ENCODE measurements around the gene ZKSCAN3.
"Not testable (repeated sequence)": the region's sequence is repeated elsewhere in the genome, so short reads cannot be mapped to it uniquely, and the experiment has no call there.

The ZKSCAN3 gene

GRCh38 chr6:28373925-28374324, 24.2 kb downstream of the ZKSCAN3 start:
- DNase-seq (ENCODE audit: low read depth in 2 of 2), result no peak

DNA sequence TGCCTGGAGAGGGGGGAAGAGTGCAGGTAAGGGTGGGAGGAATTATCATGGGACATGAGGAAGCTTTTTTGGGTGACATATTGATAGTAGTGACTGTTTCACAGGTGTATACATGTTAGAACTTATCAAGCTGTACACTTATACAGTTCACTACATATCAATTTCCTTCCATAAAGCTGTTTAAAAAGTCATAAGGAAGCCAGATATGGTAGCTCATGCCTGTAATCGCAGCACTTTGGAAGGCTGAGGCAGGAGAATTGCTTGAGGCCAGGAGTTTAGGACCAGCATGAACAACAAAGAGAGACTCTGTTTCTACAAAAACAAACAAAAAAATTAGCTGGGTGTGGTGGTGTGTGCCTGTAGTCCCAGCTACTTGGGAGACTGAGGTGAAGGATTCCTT, 28.1 kb downstream of the ZKSCAN3 start:
- no peak for DNase-seq (ENCODE audit: low read depth in 2 of 2)

GRCh38 chr6:28378644-28379043, 28.9 kb downstream of the ZKSCAN3 start:
- no peak for DNase-seq (ENCODE audit: low read depth in 2 of 2)

- DNase-seq (ENCODE audit: low read depth in 2 of 2), result no peak
Observed at GRCh38 chr6:28380381-28380780, 30.6 kb downstream of the ZKSCAN3 start.

DNA sequence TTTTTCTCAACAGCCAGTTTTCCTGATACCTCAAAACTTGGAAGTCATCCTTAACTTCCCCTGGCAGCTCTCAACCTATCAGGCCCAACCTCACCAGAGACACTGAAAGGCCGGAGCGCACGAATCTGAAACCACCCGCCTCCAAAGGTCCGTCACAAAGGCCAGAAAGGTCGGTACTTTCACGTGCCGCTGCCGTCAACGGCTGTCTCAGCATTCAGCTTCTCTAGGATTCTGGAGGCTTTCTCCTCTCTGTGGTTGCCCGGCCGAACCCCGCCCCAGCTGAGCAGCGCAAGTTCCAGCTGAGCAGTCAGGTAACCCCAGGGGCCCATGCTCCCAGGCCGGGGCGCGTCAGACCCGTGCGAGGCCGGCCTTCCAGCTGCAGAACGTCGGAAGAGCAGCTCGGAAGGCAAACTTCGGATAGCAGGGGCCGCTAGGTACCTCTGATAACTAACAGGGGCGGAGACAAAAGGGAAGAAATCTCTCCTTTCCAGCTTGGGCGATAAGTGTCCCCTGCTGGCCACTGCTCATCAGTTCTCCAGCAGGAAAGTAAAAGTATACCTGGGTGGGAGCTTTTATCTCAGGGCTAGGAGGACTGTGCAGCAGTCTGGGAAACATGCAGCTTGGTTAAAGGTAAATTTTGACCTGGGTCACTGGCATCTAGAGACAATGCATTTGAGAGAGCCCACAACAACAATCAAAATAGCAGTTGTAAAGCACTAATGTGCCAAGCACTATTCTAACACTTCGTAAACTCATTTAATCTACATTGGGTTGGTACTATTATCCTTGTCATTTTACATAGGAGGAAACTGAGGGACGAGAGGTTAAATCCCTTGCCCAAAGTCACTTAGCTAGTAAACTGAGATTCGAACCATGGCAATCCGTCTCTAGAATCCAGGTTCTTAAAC, 33.7 kb downstream of the ZKSCAN3 start:
- peak; percentile 7 to 28 for DNase-seq (ENCODE audit: low read depth in 2 of 2)

DNA sequence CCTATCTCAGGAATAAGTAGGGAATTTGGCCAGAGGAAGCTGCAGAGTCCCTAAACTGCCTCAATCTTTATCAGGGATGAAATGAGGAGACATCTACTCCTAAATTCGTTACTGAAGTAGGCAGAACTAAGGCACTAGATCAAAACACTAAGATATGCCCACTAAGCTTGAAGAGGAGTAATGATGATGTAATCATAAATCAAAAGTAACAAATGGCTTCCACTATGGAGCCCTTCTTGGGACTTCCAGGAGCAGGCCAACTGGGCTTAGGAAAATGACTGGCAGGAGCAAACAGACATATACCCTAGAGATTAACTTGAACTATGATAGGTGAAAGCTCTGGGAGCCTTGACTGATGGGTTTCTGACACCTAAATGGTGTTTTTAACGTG, 34.4 kb downstream of the ZKSCAN3 start:
- no peak for DNase-seq (ENCODE audit: low read depth in 2 of 2)

DNA sequence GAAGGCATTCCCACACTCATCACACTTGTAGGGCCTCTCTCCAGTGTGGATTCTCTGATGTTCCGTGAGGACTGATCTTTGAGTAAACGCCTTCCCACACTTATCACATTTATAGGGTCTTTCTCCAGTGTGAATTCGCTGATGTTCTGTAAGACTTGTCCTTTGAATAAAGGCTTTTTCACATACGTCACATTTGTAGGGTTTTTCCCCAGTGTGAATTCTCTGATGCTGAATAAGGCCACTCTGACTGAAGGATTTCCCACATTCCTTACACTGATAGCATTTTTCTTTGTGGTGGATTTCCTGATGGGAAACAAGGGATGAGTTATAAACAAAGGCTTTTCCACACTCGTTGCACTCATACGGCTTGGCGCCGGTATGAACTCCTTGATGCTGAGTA, 40.9 kb downstream of the ZKSCAN3 start:
- DNase-seq (ENCODE audit: low read depth in 2 of 2), result no peak

DNA sequence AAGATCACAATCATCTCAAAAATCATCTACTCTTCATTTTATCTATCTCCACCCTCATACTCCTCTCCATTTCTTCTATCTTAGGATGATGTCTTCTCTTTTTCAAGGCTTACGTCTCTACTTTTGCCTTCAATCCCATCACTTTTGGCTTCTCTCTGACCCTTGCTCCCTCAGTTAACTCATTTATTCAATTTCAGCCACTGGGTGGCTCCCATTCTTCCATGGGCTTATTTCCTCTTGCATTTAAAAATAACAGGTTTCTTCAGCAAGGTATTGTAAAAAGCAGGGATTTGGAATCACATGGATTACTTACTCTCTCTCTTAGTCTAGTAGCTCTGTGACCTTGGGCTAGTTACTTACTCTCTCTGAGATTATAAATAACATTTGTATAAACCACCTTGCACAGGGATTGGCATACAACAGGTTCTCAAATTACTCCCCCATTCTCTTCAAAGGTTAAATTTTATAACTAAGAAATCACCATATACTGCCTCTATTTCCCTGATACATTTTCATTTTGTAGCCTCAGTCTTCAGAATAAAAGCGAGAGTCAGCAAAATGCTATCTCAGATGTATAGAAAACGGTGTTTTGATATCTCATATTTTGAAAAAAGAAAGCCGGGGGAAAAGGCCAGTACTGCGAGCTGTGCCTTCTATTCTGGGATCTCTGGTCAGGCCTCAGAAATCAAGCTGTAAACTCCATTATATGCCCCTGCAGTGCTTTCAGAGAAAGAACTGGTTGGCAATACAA, 44.3 kb downstream of the ZKSCAN3 start:
- DNase-seq (ENCODE audit: low read depth in 2 of 2), result no peak

DNA sequence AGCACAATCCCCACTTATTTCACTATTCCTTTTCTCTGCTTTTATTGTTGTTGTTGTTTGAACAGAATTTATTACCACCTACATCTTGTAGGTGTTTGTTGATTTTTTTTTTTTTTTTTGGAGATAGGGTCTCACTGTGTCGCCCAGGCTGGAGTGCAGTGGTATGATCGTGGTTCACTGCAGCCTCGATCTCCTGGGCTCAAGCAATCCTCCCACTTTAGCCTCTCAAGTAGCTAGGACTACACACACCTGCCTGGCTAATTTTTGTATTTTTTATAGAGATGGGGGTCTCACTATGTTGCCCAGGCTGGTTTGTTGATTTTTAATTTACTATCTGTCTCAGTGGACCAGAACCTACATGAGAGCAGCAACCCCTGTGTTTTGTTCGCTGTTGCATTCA, 46.2 kb downstream of the ZKSCAN3 start:
- DNase-seq (ENCODE audit: low read depth in 2 of 2), result no peak

DNA sequence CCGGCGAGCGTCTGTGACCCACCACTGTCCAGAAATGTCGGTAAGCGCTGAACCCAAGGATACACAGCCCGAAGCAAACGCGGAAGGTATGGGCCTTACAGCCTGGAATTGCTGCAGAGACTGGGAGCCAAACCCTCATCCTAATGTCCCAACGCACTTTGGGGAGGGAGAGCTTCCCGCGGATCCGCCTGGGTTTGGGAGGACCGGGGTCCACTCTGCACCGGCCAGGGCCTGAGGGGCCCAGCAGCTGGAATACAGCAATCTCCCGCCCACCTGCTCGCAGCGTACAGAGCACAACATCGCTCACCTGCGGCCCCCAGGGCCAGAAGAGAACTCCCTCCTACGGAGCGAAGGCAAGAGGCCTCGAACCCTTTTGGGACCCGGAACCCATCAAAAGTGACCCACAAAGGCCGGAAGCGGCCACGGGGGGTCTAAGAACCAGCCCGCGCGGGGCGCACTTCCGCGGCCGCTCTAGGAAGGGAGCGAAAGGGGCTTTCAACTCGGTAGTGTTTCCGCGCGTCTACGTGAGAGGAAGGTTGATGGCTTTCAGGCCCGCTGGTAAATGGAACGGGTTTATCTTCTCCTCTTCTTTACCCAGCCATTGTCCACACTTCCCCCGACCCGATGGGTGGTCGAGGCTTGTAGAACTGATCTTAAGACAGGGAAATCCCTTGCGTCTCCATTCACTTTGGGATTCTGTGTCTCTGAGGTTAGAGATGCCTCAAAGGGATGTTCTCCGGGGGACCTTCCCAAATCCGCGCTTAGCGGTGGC, 49.8 kb downstream of the ZKSCAN3 start, which contains the start of gene ZSCAN12:
TSS of gene ZSCAN12 (minus strand) at position 398 of the 772 bp plus-strand sequence. CDS start 1,342 bp downstream, outside the sequence.
- peak; percentile 79 for DNase-seq (ENCODE audit: low read depth in 2 of 2)

GRCh38 chr6:28400122-28400451, 50.3 kb downstream of the ZKSCAN3 start:
- DNase-seq (ENCODE audit: low read depth in 2 of 2), result no peak

DNA sequence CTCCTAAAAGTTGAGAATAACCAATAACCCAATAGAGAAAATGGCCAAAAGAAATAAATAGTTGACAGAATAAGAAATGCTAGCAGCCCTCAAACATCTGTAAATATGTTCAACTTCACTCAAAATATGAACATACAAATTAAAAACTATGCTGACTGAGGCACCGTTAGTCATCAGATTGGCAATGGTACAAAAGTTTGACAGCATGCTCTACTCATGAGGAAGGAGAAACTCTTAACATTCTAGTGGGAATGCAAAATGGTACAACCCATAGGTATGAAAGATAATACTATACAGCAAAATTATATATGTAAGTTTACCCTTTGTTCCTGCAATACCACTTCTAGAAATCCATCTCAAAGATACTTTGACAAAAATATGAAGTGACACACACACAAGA, 51.4 kb downstream of the ZKSCAN3 start:
- DNase-seq (ENCODE audit: low read depth in 2 of 2), result no peak

GRCh38 chr6:28402197-28402596, 52.5 kb downstream of the ZKSCAN3 start:
- no peak for DNase-seq (ENCODE audit: low read depth in 2 of 2)

GRCh38 chr6:28403923-28404322, 54.2 kb downstream of the ZKSCAN3 start:
- DNase-seq (ENCODE audit: low read depth in 2 of 2), result not testable (repeated sequence)

- DNase-seq (ENCODE audit: low read depth in 2 of 2), result no peak
Observed at GRCh38 chr6:28407401-28407800, 57.7 kb downstream of the ZKSCAN3 start.

DNA sequence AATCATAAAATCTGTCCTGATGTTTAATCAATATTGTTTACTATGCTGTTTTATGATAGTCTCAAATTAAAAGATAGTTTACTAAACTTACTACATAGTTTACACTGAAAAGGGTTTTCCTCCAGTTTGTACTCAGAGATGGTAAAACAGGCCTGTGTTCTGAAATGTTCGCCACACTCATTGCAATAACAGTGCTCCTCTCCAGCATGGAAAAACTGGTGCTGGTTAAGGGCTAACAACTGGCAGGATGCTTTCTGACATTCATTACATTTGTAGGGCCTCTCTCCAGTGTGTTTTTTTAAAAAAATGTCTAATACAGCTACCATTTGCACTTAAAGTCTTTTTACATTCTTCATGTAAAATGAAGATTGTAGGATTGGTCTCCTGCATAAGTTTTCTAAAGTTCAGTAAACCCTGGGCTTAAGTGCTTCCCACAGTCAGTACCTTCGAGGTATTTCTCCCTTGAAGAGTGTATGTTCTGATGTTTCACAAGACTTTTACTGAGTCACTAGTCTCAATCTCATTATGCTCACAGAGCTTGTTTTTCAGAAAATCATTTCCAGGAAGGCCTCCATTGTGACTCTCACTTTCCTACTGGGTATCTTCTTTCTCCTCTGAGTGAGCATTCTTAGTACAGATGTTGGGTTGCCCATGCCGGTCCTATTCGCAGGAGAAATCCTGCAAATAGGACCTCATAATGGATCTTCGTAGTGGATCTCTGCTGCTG, 58.5 kb downstream of the ZKSCAN3 start:
- no peak for DNase-seq (ENCODE audit: low read depth in 2 of 2)

DNA sequence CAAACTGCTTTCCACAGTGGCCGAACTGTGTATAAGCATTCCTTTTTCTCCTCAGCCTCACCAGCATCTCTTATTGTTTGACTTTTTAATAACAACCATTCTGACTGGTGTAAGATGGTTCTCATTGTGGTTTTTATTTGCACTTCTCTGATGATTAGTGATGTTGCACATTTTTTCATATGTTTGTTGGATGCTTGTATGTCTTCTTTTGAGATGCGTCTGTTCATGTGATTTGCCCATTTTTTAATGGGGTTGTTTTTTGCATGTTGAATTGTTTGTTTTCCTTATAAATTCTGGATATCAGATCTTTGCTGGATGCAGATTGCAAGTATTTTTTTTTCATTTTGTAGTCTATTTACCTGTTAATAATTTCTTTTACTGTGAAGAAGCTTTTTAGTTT, 61.0 kb downstream of the ZKSCAN3 start:
- DNase-seq (ENCODE audit: low read depth in 2 of 2), result no peak

DNA sequence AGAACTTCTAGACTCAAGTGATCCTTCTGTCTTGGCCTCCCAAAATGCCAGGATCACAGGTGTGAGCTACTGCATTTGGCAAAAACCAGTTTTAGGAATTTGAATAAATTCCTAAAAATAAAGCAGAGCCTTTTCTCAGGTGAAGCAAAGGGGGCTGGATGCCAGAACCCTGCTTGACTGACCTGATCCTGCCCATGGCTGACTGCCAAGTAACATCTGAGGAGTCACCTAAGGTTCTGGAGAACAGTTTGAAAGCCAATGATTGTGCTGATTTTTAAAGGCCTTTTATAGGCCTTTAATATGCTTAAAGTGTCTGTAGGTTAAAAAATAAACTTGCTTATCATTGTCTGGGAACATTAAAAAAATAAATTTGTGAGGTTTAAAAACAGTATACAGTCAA, 63.9 kb downstream of the ZKSCAN3 start:
- DNase-seq (ENCODE audit: low read depth in 2 of 2), result no peak

All from stimulated activated CD4-positive, alpha-beta T cell treated with anti-CD3 and anti-CD28 coated beads, Interleukin-4, amount 100 ng/mL, for 48 hours (primary cell).